H1 (cell line): Measurements from ENCODE around the gene ANXA2R. TPM values are rescaled to one million over a fixed set of nuclear protein-coding genes. Genes with fewer than 3 reads are reported as not detected.

Experiments
- BACH1 ChIP-seq: IDR thresholded peaks from 2 replicates; pipeline ENCODE4 v1.6.1; 2012; ENCODE audit warnings: low read length, improper control_type of control experiment
- MAFK ChIP-seq: IDR thresholded peaks from 2 replicates; pipeline ENCODE4 v1.6.1; 2012; ENCODE audit warnings: low read depth, mild to moderate bottlenecking, improper control_type of control experiment, low read length
- polyA plus RNA-seq, 7 experiments: library from polyadenylated mRNA; depleted of rRNA in 3 of 7; stranded (reverse) in 5 of 7; unstranded in 2 of 7; fragments of >200 nt in 5 of 7; fragments of 200-250 nt in 2 of 7; gene quantifications; 1 replicate in 5 of 7; 2 replicates in 1 of 7; 4 replicates in 1 of 7; pipeline versions ENCODE4 v1.2.1 to v1.2.3, GENCODE V29; 2011 to 2013; ENCODE audit warnings: missing spikeins in 2 of 7, mixed read lengths in 2 of 7
- total RNA-seq: library from RNA; stranded (reverse); fragmentation: NEBNext Ultra II Directional; extraction: Animal tissue kit (Norgen Biotek cat#: 25700); gene quantifications from 2 replicates; pipeline ENCODE4 v1.2.1, GENCODE V29; 2021

The ANXA2R gene
- total and polyA plus RNA-seq, 2 of the 8 experiments (the other 6 are each of a cell fraction or from before 2014, with no cell fraction given): 0.08 to 0.17 TPM

DNA sequence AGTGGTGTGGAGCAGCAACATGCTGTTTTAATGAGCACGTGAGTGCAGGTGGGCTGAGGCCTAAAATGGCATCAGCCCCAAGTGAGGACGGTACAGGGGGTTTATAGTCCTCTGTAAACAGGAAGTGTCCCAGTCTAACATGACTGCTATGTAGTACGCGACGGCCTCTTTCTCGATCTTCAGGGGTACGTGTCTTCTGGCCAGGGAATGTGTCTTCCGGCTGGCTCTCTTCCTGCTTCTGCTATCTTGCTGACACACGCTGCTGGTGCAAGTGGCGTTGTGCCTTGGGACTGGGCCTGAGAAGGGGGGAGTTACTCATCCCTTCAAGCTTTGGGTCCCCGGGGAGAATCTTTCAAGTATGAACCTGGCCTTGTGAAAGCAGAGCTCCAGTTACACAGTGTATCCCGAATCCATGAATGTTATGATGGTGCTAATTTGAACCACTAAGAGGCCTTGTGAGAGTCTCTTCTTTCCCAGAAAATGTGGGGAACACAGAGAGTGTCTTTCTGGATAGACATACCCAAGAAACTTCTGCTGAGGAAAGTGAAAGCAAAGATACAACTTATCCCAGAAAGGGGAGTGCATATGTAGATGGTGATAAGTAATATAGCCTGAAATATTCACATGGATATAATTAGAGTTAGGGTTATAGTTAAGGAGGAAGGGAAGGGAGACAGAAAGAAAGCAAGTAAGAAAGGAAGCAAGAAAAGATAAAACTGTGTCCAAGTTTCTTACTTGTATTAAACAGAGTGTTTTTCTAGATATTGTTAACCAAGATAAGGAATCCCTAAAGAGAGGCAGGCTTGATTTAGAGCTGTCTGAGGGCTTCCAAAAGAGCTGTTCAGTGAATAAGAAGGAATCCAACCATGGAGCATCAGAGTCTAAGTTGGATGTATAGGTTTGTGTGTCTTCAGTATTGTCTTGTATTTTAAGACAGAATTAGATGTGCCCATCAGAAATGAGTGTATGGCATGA is 35.5 kb upstream of the ANXA2R start (continued):
- TF ChIP-seq MAFK (no peak), BACH1 (no peak)
